Prostate gland (tissue), 1 donor: ENCODE measurements around the gene NOL9.

Experiments used
- POLR2A ChIP-seq: fragments of 450-650 bp; IDR thresholded peaks from one replicate; pipeline ENCODE4 v1.6.1; 2016; ENCODE audit warnings: antibody characterized with exemption, mild to moderate bottlenecking
- POLR2AphosphoS5 ChIP-seq: sonication (generic); formaldehyde crosslinking; IDR thresholded peaks from one replicate; pipeline ENCODE4 v1.6.1; 2017; ENCODE audit warnings: antibody characterized with exemption

- TF ChIP-seq POLR2A = no peak
- TF ChIP-seq POLR2AphosphoS5 = no peak
Observed at GRCh38 chr1:6519491-6519934, 34.8 kb downstream of the NOL9 start.
